GM10266 (cell line): ENCODE results near the gene C1orf216.

ENCODE experiments used
- DNase-seq: peaks from one replicate; pipeline ENCODE4 v3.0.0; 2012; ENCODE audit errors: extremely low spot score
- CTCF ChIP-seq: IDR thresholded peaks from 2 replicates; pipeline ENCODE4 v1.5.1; 2012; ENCODE audit warnings: mild to moderate bottlenecking, low read depth; ENCODE audit not compliant: control insufficient read depth, insufficient read depth; ENCODE audit errors: missing control alignments

C1orf216 gene

GRCh38 chr1:35666216-35666615 is 52.5 kb downstream of the C1orf216 start:
- no peak for TF ChIP-seq CTCF
- no peak for DNase-seq
